HL-60 (cell line): ENCODE measurements around the gene RAB36.

Experiments used
- GABPA ChIP-seq: IDR thresholded peaks from 2 replicates; pipeline ENCODE4 v1.6.1; 2012; ENCODE audit warnings: low read depth
- POLR2AphosphoS5 ChIP-seq: IDR thresholded peaks from 2 replicates; pipeline ENCODE4 v1.6.1; 2012; ENCODE audit warnings: low read depth
- SPI1 ChIP-seq: IDR thresholded peaks from 2 replicates; pipeline ENCODE4 v1.6.1; 2012; ENCODE audit warnings: low read depth, mild to moderate bottlenecking, borderline replicate concordance
- TF ChIP-seq, protein P1 (sequence below): IDR thresholded peaks from one replicate; pipeline ENCODE4 v1.5.1; 2011; ENCODE audit warnings: low read length, control low read depth, inconsistent platforms; ENCODE audit not compliant: insufficient read depth

DNA sequence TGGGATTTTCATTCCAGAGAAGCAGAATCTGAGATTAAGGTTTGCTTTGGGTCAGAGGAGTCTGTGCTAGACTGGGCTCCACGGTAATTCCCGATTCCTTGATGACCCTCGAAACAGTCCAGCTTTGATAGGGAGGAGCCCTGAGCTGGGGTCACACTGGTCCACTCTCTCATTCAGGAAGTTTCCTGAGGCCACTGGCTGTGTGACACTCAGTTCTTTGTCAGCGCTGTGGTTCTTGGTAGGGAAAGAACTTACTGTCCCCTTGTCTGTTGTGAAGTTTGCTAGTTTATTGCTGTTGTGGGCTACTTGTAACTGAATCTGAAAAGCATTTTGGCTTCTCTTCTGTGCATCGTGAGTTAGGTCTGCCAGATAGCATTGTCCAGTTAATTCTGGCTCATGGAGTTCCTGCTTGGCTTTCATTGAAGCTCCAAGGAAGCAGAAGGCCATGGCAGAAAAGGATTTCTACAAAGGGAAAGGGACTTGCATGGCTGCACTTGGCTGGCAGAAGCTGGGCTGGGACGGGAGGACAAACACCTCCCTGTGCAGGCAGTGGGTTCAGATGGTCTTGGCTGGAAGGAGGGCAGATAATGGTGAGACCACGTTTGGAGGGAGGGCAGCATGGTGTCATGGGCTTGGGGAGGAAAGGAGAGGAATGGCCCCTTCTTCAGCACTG is 58.3 kb downstream of the RAB36 start:
- TF ChIP-seq, protein P1, sequence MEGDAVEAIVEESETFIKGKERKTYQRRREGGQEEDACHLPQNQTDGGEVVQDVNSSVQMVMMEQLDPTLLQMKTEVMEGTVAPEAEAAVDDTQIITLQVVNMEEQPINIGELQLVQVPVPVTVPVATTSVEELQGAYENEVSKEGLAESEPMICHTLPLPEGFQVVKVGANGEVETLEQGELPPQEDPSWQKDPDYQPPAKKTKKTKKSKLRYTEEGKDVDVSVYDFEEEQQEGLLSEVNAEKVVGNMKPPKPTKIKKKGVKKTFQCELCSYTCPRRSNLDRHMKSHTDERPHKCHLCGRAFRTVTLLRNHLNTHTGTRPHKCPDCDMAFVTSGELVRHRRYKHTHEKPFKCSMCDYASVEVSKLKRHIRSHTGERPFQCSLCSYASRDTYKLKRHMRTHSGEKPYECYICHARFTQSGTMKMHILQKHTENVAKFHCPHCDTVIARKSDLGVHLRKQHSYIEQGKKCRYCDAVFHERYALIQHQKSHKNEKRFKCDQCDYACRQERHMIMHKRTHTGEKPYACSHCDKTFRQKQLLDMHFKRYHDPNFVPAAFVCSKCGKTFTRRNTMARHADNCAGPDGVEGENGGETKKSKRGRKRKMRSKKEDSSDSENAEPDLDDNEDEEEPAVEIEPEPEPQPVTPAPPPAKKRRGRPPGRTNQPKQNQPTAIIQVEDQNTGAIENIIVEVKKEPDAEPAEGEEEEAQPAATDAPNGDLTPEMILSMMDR: no peak
- TF ChIP-seq GABPA (no peak), SPI1 (no peak), POLR2AphosphoS5 (no peak)
